ENCODE measurements around the gene ARHGAP40.

The ARHGAP40 gene

GRCh38 chr20:38601216-38602184, at the start of gene ARHGAP40:
Gene ARHGAP40 (plus strand): TSS chr20:38601809.
- Mint-ChIP-seq H3K4me1 (peaks cover 5% of the 10 kb centered on the region), H3K36me3 (no peaks in the 10 kb centered on the region), H3K9me3 (no peaks in the 10 kb centered on the region), H3K4me3 (no peak within 1 kb of the TSS), H3K27ac (no peak within 1 kb of the TSS), H3K27me3 (peaks cover 34% of the 10 kb centered on the region)

GRCh38 chr20:38554986-38555385, 46.6 kb upstream of the ARHGAP40 start:
- H3K27me3 Mint-ChIP-seq, result no peaks in the 10 kb centered on the region
- H3K9me3 Mint-ChIP-seq, result no peaks in the 10 kb centered on the region
- peaks cover 17% of the 10 kb centered on the region for H3K36me3 Mint-ChIP-seq
- H3K27ac Mint-ChIP-seq, result no peak overlapping the region
- no peak overlapping the region for H3K4me3 Mint-ChIP-seq
- H3K4me1 Mint-ChIP-seq, result no peaks in the 10 kb centered on the region

- peak overlapping the region; percentile 61 for H3K27ac Mint-ChIP-seq
- H3K9me3 Mint-ChIP-seq, result no peaks in the 10 kb centered on the region
- H3K4me1 Mint-ChIP-seq, result no peaks in the 10 kb centered on the region
Observed at GRCh38 chr20:38555395-38555794, 46.2 kb upstream of the ARHGAP40 start.

GRCh38 chr20:38557174-38557573, 44.4 kb upstream of the ARHGAP40 start:
- Mint-ChIP-seq H3K4me3 (no peak overlapping the region), H3K36me3 (peaks cover 20% of the 10 kb centered on the region), H3K4me1 (no peaks in the 10 kb centered on the region), H3K27ac (peak overlapping the region; percentile 30), H3K9me3 (no peaks in the 10 kb centered on the region), H3K27me3 (no peaks in the 10 kb centered on the region)

More at GRCh38 chr20:38555395-38555794, 46.2 kb upstream of the ARHGAP40 start:
- H3K4me3 Mint-ChIP-seq, result no peak overlapping the region
- H3K27me3 Mint-ChIP-seq, result no peaks in the 10 kb centered on the region
- H3K36me3 Mint-ChIP-seq, result peaks cover 18% of the 10 kb centered on the region

GRCh38 chr20:38558596-38559360, 42.8 kb upstream of the ARHGAP40 start:
- Mint-ChIP-seq H3K9me3 (no peaks in the 10 kb centered on the region), H3K27ac (peak overlapping the region; percentile 72), H3K4me1 (no peaks in the 10 kb centered on the region), H3K36me3 (peaks cover 23% of the 10 kb centered on the region), H3K27me3 (no peaks in the 10 kb centered on the region), H3K4me3 (no peak overlapping the region)

GRCh38 chr20:38559764-38560163, 41.8 kb upstream of the ARHGAP40 start:
- Mint-ChIP-seq H3K4me1 (no peaks in the 10 kb centered on the region), H3K9me3 (no peaks in the 10 kb centered on the region), H3K27ac (no peak overlapping the region), H3K4me3 (no peak overlapping the region), H3K36me3 (peaks cover 19% of the 10 kb centered on the region), H3K27me3 (no peaks in the 10 kb centered on the region)

GRCh38 chr20:38563802-38564431, 37.7 kb upstream of the ARHGAP40 start:
- Mint-ChIP-seq H3K36me3 (peaks cover 15% of the 10 kb centered on the region), H3K4me1 (no peaks in the 10 kb centered on the region), H3K27me3 (no peaks in the 10 kb centered on the region), H3K4me3 (no peak overlapping the region), H3K27ac (no peak overlapping the region), H3K9me3 (no peaks in the 10 kb centered on the region)

- Mint-ChIP-seq H3K4me1 (no peaks in the 10 kb centered on the region), H3K36me3 (peaks cover 12% of the 10 kb centered on the region), H3K27ac (no peak overlapping the region), H3K9me3 (no peaks in the 10 kb centered on the region), H3K27me3 (no peaks in the 10 kb centered on the region), H3K4me3 (no peak overlapping the region)
Observed at GRCh38 chr20:38564680-38565079, 36.9 kb upstream of the ARHGAP40 start.

- peaks cover 12% of the 10 kb centered on the region for H3K36me3 Mint-ChIP-seq
- no peak overlapping the region for H3K4me3 Mint-ChIP-seq
- H3K27me3 Mint-ChIP-seq, result no peaks in the 10 kb centered on the region
- no peaks in the 10 kb centered on the region for H3K9me3 Mint-ChIP-seq
- no peak overlapping the region for H3K27ac Mint-ChIP-seq
- H3K4me1 Mint-ChIP-seq, result no peaks in the 10 kb centered on the region
Observed at GRCh38 chr20:38566036-38566598, 35.5 kb upstream of the ARHGAP40 start.

GRCh38 chr20:38569747-38570525, 31.7 kb upstream of the ARHGAP40 start:
- no peaks in the 10 kb centered on the region for H3K27me3 Mint-ChIP-seq
- H3K4me3 Mint-ChIP-seq, result no peak overlapping the region
- H3K36me3 Mint-ChIP-seq, result peaks cover 9% of the 10 kb centered on the region
- H3K4me1 Mint-ChIP-seq, result no peaks in the 10 kb centered on the region
- H3K27ac Mint-ChIP-seq, result no peak overlapping the region
- no peaks in the 10 kb centered on the region for H3K9me3 Mint-ChIP-seq

GRCh38 chr20:38573413-38573812, 28.2 kb upstream of the ARHGAP40 start:
- Mint-ChIP-seq H3K9me3 (no peaks in the 10 kb centered on the region), H3K27ac (no peak overlapping the region), H3K4me1 (no peaks in the 10 kb centered on the region), H3K36me3 (peaks cover 7% of the 10 kb centered on the region), H3K27me3 (no peaks in the 10 kb centered on the region), H3K4me3 (no peak overlapping the region)

- no peak overlapping the region for H3K27ac Mint-ChIP-seq
- H3K9me3 Mint-ChIP-seq, result no peaks in the 10 kb centered on the region
- no peak overlapping the region for H3K4me3 Mint-ChIP-seq
- no peaks in the 10 kb centered on the region for H3K27me3 Mint-ChIP-seq
- peaks cover 5% of the 10 kb centered on the region for H3K36me3 Mint-ChIP-seq
- H3K4me1 Mint-ChIP-seq, result no peaks in the 10 kb centered on the region
Observed at GRCh38 chr20:38579219-38579910, 22.2 kb upstream of the ARHGAP40 start.

- Mint-ChIP-seq H3K27me3 (no peaks in the 10 kb centered on the region), H3K4me3 (no peak overlapping the region), H3K4me1 (no peaks in the 10 kb centered on the region), H3K36me3 (peaks cover 2% of the 10 kb centered on the region), H3K9me3 (no peaks in the 10 kb centered on the region), H3K27ac (no peak overlapping the region)
Observed at GRCh38 chr20:38579921-38580320, 21.7 kb upstream of the ARHGAP40 start.

GRCh38 chr20:38581013-38581412, 20.6 kb upstream of the ARHGAP40 start, which contains the start of gene ADIG:
Gene ADIG (plus strand): TSS chr20:38581197. CDS start chr20:38581251, 54 bp downstream.
- Mint-ChIP-seq H3K36me3 (peaks cover 2% of the 10 kb centered on the region), H3K27me3 (no peaks in the 10 kb centered on the region), H3K27ac (no peak within 1 kb of the TSS), H3K4me1 (no peaks in the 10 kb centered on the region), H3K4me3 (no peak within 1 kb of the TSS), H3K9me3 (no peaks in the 10 kb centered on the region)
